NCI-H2227 (cell line): ENCODE data around the gene HAND2.

ENCODE experiments used
- DNase-seq: peaks from one replicate; lab custom pipeline; 2025; ENCODE audit not compliant: unreplicated experiment; lab: John Stamatoyannopoulos, UW

HAND2 gene

DNA sequence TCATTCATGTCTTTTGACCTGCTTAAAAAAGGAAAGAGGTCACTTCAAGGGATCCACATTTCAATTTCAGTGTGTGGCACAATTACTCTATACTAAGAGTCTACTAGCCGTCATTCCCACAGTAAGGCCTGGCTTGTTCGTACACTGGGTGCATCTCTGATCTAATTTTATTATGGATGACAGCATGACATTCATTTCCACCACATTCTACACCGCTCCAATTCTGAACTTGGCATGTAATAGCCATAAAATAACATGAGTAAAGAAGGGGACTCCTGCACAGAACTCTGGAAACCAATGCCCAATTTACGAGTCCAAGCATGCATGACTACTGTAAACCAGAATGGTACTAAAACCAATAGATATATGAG lies 51.1 kb downstream of the HAND2 start:
- no peak for DNase-seq

DNA sequence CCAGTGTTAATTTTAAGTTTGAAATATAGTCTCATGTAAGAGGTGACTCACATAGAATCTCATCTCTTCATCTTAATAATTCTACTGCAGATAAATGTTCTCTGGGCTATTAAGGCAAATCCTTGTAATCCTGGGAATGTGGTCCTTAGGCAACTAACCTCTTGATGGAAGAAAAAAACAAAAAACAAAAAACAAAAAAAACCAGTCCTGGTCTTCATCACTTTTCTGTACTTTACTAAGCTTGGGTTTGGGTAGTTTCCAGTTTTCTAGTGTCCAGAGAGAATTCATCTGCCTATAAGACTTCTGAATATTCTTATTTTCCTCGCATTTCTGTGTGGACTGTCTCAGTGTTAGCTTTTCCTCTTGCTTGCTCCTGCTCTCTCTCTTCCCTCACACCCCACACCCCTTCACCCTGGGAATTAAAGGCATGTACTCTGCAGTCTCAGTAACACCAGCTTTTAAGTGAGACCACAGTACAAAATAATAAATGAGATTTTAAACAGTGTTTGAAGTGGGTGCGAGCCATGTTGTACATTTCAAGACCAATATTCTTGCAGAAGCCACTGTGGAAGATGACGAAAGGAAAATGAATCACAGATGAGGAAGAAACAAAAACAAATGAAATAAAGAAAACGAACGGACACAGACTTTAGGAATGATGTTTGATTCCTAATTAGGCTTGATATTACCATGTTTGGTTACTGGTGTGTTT lies 51.7 kb downstream of the HAND2 start:
- no peak for DNase-seq

DNA sequence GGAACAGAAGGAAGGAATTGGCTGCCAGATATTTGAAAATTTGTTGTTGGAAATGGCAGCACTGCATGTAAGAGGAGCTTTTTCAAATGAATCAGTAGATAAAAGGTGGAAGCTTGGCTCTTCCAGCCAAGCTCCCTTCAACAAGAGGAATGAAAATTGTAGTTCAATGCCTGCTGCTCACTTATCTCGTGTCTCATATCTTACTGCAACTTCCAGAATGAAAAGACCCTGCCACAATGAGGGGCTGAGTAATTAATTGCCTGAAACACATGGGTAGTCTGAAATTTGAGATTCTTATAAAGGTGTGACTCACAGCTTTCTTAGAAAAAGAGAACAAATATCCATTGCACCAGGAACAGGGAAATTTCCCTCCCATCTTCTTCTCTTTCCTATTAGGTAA lies 53.0 kb downstream of the HAND2 start:
- no peak for DNase-seq
